ENCODE measurements around the gene ADGRF3.

GRCh38 chr2:26312471-26312870 lies 34.1 kb downstream of the ADGRF3 start:
- TF ChIP-seq, protein P1, sequence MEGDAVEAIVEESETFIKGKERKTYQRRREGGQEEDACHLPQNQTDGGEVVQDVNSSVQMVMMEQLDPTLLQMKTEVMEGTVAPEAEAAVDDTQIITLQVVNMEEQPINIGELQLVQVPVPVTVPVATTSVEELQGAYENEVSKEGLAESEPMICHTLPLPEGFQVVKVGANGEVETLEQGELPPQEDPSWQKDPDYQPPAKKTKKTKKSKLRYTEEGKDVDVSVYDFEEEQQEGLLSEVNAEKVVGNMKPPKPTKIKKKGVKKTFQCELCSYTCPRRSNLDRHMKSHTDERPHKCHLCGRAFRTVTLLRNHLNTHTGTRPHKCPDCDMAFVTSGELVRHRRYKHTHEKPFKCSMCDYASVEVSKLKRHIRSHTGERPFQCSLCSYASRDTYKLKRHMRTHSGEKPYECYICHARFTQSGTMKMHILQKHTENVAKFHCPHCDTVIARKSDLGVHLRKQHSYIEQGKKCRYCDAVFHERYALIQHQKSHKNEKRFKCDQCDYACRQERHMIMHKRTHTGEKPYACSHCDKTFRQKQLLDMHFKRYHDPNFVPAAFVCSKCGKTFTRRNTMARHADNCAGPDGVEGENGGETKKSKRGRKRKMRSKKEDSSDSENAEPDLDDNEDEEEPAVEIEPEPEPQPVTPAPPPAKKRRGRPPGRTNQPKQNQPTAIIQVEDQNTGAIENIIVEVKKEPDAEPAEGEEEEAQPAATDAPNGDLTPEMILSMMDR (IDR thresholded peaks at IDR 0.05), result no peak
- TF ChIP-seq ZFX (IDR thresholded peaks at IDR 0.05; ENCODE audit: borderline replicate concordance), result no peak
